ENCODE data around the gene TRIP12.
"Not testable (repeated sequence)": the region's sequence is repeated elsewhere in the genome, so short reads cannot be mapped to it uniquely, and the experiment has no call there.

Gene TRIP12

DNA sequence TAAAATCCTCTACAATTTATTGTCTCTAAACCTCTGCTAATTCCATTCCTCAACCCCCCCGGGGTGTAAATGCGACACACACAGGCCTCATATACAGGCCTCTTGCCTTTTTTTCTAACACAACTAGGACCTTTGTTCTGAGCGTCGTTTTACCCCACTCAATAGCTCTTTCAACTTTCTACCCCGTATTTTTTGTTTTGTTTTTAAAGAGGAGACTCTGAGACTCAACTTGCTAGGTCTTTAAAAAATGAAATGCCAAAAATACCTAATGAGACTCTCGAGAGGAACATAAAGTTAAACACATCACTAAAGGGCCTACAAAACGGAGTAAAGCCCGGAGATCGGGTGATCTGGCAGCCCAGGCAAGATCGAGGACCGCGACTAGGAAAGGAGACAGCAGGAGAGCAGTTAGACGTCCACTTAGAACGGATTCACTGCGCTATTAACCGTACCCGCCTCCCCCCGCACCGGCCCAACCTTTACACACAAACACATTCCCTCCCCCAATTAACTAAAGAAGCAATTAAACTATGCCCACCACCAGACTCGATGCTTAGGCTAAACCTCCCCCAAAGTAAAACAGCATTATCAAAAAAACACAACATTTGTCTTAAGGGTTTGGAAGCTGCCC, 1.7 kb downstream of the TRIP12 start:
- DNase-seq, result no peak

DNA sequence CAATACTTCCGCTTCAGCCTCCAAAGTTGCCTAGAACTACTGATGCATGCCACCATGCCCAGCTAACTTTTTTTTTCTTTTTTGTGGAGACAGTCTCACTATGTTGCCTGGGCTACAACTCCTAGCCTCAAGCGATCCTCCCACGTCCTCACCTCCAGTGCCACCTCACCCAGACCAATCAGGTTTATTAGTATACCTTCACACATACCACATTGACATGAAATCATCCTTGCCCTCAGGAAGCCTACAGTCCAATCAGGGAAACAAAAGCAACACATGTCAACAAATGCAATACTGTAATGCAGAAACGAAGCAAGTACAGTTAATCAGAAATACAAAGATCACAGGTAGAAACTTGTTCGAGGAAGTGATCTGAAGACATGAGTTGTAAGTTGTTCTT, 4.0 kb downstream of the TRIP12 start:
- no peak for DNase-seq

DNA sequence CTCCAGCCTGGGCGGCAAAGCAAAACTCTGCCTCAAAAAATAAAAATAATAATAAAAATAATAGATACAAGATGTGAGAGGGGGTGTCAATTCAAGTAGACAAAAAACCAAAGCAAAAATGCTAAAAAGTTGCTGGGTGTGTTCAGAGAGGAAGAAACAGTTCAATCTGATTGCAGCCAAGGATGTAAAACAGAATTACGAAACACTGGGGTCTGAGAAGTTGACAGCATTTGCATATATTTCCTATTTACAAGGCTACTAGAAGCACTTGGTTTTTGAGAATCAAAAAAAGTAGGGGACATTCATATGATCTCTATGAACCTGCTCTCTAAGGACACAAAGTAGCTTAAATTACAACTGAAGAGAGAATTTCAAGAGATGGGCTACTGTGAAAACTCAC, 7.6 kb downstream of the TRIP12 start:
- DNase-seq, result no peak

DNA sequence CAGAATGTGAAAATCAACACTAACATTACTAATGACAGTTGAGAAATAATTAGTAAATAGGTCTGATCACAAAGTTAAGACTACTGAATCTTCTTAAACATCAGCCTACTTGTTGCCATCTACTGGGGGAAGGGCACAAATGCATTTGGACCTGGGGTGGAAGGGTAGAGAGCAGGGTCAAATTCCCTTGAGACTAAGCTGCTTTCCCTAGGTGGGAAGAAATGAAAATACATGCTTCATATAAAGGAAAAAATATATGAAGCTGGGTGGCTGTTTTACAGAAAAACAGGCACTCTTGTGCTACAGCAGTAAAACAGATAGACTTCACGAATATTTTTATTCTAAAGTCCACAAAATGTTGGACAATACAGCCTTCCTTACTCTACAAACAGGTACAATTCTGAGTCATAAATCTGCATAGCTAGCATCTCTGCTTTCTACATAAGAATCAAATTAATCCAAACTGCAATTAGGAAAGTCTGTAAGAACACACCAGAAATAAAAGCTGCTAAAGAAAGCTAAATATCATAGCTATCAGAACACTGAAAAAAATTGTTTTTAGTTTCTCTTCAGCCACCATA, 10.9 kb downstream of the TRIP12 start:
- DNase-seq, result no peak

DNA sequence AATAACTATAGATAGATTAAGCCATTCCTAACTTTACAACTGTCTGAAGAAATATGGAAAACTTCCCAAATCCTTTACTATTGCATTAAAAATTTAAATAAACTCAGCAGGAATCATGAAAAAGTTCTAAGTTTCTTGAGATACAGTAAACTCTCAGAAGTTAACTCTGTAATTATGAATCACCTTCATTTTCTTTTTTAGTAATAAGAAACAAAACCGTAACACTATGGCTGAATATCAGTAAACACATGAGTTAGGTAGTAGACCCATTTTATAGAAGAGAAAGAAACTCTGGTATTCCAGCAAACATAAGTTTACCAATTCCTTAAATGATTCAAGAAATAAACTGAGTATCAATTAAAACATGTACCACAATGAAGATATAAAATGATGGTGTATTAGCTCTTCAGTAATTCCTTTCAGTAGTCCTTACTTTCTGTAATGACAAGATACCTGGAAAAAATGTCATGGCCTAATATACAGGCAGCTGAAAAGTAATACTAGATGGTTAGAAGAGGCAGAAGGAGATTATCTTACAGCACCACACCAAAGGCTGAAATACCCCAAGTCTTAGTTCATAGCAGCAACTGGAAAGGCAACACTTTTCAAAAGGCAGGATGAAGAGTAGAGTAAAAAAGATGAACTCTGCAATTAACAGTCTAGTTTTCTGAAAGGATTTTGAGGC, 11.5 kb downstream of the TRIP12 start:
- no peak for DNase-seq

DNA sequence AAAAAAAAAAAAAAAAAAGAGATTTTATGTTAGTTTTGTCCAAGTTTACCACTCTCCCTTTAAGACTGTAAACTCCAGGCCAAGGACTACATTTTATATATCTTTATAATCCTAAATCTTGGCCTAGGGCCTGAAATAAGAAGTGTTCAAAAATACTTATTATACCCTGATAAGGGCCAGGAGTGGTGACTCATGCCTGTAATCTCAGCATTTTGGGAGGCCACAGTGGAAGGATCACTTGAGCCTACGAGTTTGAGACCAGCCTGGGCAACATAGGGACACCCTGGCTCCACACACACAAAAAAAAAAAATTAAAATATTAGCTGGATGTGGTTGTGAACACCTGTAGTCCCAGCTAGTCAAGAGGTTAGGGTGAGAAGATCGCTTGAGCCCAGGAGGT, 12.7 kb downstream of the TRIP12 start:
- no peak for DNase-seq

DNA sequence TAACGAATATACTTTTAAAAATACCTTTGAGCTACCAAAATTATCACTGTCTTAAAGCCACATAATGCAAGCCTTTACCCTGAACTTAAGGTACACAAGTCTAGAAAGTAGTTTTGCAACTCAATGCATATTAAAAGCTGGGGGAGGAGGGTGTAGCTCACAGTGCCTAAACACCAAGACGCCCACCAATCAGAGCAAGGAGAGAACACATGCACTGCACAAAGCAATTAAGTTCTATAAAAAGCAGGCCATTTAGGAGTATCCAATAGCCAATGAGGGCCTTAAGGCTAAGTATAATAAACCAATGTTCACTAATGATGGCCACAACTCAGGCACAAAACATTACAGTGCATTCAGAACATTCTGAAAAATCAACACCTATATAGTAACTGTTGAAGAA, 16.2 kb downstream of the TRIP12 start:
- DNase-seq, result no peak

DNA sequence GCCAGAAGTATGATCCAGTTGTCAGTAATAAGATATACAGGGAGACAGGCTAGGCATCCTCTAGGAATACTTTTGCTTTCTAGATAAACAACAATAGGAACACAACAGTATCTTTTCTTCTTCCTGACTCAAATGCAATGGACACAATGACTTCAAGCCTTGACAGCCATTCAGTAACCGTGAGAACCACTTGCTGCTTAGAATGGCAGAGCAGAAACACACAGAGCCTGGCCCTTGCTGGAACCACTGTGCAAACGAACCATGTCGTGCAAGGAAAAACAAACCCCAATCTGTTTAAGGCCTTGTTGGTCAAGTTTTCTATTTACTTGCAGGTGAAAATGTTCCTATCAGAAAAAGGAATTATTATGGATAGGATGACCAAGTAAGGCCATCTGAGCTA, 18.8 kb downstream of the TRIP12 start:
- no peak for DNase-seq

DNA sequence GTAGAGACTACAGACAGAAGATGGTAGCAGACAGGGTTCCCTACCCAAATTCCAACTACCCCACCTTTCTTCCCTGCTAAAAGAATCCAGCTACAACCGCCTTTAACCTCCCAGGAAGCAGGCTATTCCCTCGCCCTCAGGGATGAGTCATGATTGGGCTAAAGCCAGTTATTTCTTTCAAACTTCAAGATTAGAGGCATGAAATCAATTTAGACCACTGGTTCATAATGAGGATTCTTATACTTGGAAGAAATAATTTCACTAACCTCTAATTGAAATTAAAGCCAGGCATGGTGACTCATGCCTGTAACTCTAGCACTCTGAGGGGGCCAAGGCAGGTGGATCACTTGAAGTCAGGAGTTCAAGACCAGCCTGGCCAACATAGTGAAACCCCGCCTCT, 20.0 kb downstream of the TRIP12 start:
- no peak for DNase-seq

DNA sequence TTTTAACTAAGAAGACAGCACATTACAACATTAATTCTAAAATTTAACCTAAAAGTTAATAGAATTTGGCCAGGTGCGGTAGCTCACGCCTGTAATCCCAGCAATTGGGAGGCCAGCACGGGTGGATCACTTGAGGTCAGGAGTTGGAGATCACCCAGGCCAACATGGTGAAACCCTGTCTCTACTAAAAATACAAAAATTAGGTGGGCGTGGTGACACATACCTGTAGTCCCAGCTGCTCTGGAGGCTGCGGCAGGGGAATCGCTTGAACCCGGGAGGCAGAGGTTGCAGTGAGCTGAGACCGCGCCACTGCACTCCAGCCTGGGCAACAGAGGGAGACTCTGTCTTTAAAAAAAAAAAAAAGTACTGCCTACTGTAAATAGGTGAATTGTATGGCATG, 21.3 kb downstream of the TRIP12 start:
- not testable (repeated sequence) for DNase-seq

DNA sequence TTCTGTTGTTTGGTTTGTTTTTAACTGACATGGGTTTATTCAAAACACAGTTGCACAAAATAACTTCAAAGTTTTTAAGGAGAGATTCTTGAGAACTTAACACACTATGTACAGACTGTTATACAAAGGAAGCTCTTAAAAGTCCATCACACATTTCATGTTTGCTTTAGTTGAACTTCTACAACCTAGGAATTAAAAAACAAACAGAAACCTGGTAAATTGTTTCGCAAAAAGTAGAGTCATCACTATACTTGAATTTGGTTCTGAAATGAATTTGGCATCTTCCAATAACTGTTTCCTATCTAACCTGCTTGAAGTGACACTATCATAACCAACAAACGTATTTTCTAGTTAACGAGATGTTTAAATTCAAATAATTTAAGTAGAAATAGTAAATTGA, 21.8 kb downstream of the TRIP12 start:
- DNase-seq, result no peak

DNA sequence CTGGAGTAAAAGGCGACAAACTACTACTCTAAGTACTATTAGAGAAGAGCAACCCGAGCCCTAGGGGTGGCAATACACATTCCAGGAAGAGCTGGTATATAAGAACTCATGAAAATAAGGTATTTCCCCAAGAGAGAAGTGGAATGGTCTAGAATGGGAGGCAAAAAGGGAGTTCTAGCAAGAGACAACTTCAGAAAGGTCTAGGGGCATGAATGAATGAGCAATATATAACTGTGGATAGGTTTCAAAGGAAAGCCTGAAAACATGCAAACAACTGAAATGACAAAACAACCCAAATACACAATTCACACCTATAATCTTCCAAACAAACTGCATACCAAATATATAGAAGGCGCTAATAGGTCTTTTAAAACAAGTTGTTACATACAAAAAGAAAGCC, 22.2 kb downstream of the TRIP12 start:
- DNase-seq, result no peak

DNA sequence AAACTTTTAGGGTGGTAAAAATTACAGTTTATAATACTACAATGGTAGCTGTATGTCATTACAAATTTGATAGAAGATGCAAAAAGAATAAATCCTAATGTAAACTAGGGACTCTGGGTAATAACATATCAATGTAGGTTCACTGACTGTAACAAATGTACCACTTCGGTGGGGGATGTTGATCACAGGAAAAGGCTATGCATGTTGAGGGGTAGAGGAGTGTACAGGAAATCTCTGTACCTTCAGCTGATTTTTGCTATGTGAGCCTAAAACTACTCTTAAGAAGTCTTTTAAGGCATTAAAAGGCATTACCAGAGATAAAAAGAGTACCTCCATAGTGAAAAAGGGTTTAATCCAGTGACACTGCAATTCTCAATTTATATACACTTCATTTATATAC, 25.0 kb downstream of the TRIP12 start:
- no peak for DNase-seq

DNA sequence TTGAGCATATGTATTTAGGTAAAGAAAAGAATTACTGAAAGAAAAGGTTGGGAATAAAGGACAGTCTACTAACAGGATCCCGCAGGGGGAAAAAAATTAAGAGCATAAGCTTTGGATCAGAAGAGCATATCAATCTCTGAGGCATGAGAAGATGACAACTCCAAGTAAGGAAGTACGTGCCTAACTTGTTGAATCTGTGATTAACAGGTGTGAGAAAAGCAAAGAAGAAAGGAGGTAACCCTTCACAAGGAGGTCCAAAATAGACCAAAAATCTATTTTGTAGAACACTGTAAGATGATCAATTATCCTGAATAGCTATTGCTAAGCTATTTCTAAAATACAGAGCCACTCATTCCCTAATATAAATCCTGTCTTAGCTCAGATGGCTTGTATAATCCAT, 32.8 kb downstream of the TRIP12 start:
- no peak for DNase-seq

DNA sequence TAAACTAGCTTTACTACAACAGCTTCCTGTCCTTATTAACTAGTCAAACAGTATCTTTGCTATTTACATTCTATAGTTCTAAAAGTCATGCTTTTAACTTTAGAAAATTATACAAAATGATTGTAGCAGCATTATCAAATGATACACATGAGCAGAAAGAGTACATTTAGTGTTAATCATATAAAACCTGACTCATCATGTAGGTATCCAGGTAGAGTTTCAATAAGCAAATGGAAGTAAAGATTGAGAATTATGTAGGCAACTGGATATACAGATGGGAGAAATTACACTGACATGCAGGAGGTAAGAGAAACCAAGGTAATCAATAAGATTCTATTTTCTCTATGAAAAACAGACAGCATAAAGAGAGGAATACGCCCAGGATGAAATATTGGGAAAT, 33.8 kb downstream of the TRIP12 start:
- no peak for DNase-seq

DNA sequence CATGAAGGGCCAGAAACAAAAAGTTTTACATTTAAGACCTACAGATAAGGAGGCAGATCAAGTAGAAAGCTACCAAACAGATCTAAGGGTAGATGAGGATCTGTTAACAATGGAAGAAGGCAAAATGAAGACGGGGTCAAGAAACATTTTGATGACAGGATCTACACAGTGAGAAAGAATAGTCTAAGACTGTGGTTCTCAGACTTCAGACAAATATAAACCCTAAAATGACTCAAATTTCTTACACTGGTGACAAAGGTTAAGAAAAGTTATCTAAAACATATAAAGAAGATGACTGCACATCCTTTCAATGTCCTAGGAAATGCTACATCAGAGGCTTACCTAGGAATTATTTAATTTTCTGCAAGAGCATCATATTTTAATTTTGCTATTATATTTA, 34.4 kb downstream of the TRIP12 start:
- no peak for DNase-seq

DNA sequence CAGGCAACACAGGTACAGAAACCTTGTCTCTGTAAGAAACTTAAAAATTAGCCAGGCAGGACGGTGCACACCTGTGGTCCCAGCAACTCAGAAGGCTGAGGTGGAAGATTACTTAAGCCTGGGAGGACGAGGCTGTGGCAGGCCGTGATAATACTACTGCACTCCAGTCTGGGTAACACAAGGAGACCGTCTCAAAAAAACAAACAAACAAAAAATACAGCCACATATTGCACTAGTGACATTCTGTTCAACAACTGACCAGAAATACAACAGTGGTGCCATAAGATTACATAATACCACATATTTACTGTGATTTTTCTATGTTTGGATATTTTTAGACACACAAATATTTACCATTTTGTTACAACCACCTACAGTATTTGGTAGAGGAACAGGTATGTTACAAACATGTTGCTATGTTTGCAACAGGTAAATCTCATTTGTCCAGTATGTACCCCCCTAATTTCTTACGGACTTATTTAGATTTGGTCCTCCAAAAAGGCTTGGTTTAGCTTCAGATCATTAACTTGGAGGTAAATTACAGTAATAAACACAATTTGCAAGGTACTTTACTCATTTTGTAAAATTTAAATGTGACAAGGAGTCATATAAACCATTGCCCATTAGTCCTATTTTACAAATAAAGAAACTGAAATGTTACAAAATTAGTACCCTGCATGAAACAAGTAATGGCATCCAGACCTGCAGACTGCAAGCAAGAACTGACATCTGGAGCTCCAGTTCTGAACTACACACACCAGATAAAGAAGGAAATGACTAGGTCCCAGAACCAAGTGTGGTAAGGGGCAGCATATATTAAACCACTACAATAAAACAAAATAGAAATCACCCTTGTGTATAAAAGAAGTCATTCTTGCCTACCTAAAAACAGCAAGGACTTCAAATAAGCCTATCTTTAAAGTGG, 36.8 kb downstream of the TRIP12 start:
- DNase-seq, result no peak

DNA sequence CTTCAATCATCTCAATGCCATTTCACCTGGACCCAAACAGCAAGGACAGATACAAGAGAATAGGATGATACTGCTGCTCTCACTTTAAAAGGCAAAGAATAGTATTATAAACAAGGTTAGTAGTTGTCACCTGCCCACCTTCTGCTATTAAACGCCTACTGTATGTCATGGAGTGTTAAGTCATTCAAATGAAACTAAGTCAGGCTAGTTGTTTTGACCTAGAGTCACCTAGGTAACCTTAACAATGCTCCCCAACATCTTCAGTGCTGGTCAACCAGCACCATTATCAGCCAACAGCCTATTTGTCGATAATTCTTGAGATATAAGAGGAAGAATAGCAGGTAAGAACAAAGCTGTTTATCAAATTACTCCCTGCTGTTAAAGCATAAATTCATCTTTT, 39.2 kb downstream of the TRIP12 start:
- DNase-seq, result no peak

DNA sequence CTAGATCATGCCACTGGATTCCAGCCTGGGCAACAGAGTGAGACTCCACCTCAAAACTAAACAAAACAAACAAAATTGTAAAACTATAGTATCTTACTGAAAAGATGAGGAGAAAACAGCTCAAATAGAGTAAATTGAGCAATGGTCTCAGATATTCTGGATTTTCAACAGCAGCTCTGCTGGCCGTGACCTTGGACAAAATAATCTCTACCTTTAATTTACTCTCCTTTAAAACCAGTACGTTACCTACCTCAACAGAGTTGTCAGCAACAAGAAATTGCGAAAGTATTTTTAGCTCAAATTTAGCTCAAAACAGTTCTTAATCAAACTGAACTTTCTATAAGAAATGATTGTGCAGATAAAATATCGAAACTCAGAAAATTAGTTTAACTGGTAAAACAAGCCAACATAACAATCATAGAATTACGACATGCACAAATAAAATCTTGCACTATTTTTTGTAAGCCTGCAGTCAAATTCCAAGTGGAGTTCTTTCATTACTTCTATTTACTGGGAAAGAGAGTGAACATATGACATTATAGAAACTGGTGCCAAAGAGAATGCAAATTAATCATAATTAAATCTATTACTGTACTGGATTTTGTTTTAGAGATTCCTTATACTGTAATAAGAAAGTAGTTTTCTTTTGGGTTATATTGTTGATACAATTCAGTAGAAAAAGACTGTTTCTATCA, 40.8 kb downstream of the TRIP12 start:
- no peak for DNase-seq

DNA sequence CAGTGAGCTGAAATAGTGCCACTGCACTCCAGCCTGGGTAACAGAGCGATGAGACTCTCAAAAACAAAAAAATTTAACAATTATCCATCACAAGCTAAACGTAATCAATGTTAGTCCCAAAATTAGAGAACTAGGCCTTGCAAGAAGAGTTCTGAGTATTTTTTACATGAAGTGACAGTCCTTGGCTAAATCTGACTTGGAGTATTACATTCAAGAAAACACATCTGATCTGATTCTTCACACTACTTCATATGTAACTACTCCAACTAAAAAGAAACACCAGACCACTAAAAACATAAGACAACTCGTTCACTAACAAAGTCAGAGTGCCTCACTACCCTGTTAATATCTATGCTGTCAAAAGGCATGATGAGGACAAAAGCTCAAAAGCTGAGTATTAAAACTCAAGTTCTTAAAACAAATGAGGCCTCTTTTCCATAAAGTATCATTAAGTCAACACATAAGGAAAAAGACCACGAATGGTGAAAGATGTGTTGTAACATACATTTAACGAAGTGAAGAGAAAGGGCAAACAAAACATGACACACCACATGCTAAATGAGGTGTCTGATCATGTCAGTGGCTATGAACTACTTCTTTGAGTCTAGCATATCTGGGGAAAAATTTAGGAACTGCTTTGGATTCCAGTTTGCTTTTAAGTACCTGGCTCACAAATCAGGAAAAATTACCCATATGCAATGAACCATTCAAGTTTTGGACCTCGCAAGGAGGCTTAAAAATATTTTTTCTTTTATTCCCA, 42.4 kb downstream of the TRIP12 start:
- no peak for DNase-seq

DNA sequence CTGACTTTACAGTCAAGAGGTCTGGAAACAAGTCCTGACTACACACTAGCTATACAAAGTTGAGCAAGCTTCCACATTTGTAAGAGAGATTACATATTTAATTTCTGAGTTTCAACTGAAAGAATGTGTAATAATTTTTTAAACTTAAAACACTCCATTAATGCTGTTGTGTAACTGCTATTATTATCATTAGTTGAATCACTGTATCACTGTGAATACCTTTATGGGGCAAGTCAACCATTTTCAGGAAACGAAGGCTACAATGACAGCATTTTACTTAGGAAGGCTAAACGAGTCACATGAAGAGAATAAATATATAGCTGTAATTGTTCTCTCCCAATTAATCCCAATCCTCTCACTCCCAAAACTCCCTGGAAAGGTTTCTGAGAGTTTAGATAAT, 46.3 kb downstream of the TRIP12 start:
- no peak for DNase-seq

DNA sequence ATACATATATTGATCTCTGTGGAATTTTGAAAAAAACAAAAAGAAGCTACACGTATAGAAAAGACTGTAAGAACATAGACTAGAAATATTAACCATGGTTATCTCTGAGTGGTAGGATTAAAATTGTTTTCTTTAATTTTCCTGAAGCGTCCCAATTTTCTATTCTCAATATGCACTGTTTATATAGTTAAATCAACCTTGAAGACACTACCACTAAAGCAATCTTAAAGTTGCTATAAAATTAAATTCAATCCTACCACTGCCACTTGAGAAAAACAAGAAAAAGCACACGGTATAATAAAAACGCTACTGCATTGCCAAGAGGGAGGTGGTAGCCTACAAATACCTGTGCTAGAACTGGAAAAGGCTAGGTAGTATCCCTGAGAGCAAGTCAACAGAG, 47.2 kb downstream of the TRIP12 start:
- DNase-seq, result no peak

All from NCI-H1930 (cell line).